ENCODE measurements around the gene RRAD. TPM values are rescaled to one million over a fixed set of nuclear protein-coding genes. Genes with fewer than 3 reads are reported as not detected.

RRAD gene
- total RNA-seq, 1 experiment from 2014 or later, result 2.8 TPM

- BruUV-seq (replicated peaks), result no TSS peak
- H3K9ac ChIP-seq (ENCODE audit: low read length), result no peak overlapping the region
- ChIA-PET CTCF (no interaction called here), POLR2A (ENCODE audit: unreplicated experiment) (no interaction called here)
- intact Hi-C loops (cut with micrococcal nuclease), result no loop called here
- H3K27me3 ChIP-seq (ENCODE audit: low read length), result no peaks in the 10 kb centered on the region
- H3K79me2 ChIP-seq (ENCODE audit: low read length), result no peaks in the 10 kb centered on the region
- H3K4me1 ChIP-seq (ENCODE audit: insufficient read depth, low read length), result no peaks in the 10 kb centered on the region
- no peak overlapping the region for H2AFZ ChIP-seq (ENCODE audit: low read length)
- H3K9me2 ChIP-seq (replicated peaks; ENCODE audit: low read length), result no peaks in the 10 kb centered on the region
- no peak overlapping the region for H3K27ac ChIP-seq (ENCODE audit: low read length)
- DNase-seq (no peak), ATAC-seq (no peak)
- H3F3A ChIP-seq (ENCODE audit: low read length, unreplicated experiment), result no peaks in the 10 kb centered on the region
- TF ChIP-seq, protein P1, sequence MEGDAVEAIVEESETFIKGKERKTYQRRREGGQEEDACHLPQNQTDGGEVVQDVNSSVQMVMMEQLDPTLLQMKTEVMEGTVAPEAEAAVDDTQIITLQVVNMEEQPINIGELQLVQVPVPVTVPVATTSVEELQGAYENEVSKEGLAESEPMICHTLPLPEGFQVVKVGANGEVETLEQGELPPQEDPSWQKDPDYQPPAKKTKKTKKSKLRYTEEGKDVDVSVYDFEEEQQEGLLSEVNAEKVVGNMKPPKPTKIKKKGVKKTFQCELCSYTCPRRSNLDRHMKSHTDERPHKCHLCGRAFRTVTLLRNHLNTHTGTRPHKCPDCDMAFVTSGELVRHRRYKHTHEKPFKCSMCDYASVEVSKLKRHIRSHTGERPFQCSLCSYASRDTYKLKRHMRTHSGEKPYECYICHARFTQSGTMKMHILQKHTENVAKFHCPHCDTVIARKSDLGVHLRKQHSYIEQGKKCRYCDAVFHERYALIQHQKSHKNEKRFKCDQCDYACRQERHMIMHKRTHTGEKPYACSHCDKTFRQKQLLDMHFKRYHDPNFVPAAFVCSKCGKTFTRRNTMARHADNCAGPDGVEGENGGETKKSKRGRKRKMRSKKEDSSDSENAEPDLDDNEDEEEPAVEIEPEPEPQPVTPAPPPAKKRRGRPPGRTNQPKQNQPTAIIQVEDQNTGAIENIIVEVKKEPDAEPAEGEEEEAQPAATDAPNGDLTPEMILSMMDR (conservative IDR thresholded peaks at IDR 0.05; ENCODE audit: low read depth, low read length), result no peak
- TF ChIP-seq EZH2 (IDR thresholded peaks at IDR 0.05; ENCODE audit: low read length, unreplicated experiment) (no peak), EZH2phosphoT487 (IDR thresholded peaks at IDR 0.05; ENCODE audit: borderline replicate concordance, low read length) (no peak)
- no peak overlapping the region for H3K4me2 ChIP-seq (ENCODE audit: low read length)
- no peaks in the 10 kb centered on the region for H3K9me3 ChIP-seq (ENCODE audit: low read length)
- no peaks in the 10 kb centered on the region for H4K20me1 ChIP-seq (ENCODE audit: low read length)
- no peaks in the 10 kb centered on the region for H3K36me3 ChIP-seq (ENCODE audit: low read depth, low read length)
- no peak overlapping the region for H3K4me3 ChIP-seq (ENCODE audit: low read length)
Observed at GRCh38 chr16:66905633-66906539, 19.4 kb downstream of the RRAD start.

DNA sequence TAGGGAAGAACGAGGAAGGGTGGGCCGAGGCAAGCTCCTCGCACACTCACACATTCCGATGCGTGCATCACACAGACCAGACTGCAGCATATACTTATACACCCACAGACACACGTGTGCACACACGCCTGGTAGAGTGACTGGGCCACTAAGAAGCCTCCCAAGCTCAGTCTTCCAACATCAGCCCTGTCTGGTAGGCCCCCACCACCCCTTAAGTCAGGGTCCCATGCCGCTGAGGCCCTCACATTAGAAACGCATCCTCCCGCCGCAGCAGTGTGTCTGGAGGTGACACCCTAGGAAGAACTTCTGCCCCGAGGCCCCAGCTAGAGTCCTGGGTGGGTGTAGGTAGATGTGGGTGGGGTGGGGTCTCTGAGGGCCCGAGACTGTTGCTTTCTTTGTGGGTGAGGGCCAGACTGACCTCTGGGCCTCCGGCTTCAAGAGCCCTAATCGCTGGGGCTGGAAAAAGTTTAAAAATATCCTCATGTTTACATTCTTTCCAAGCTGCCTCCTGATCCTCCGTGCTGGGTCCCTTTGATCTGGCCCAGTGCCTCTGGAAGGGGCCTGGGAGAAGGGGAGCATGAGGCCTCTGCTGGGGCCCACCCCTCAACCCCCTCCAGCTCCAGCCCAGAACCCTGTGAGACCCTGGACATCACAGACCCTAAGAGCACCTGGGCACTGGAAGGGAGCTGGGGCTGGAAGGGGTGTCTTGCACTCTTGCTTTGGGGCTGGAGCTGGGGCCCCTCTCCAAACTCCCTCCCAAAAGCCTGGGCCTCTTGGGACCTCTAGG, 20.3 kb downstream of the RRAD start:
- H3K4me1 ChIP-seq (ENCODE audit: insufficient read depth, low read length), result peaks cover 2% of the 10 kb centered on the region; the same call in 1 of the 2 replicates
- H3K9ac ChIP-seq (ENCODE audit: low read length), result no peak overlapping the region
- intact Hi-C loops (cut with micrococcal nuclease), result no loop called here
- H3K4me2 ChIP-seq (ENCODE audit: low read length), result no peak overlapping the region
- no peaks in the 10 kb centered on the region for H3K9me2 ChIP-seq (replicated peaks; ENCODE audit: low read length)
- no peaks in the 10 kb centered on the region for H3F3A ChIP-seq (ENCODE audit: low read length, unreplicated experiment)
- ChIA-PET POLR2A (ENCODE audit: unreplicated experiment) (no interaction called here), CTCF (no interaction called here)
- TF ChIP-seq, protein P1 (conservative IDR thresholded peaks at IDR 0.05; ENCODE audit: low read depth, low read length), result no peak
- TF ChIP-seq EZH2 (IDR thresholded peaks at IDR 0.05; ENCODE audit: low read length, unreplicated experiment), result no peak
- TF ChIP-seq EZH2phosphoT487 (IDR thresholded peaks at IDR 0.05; ENCODE audit: borderline replicate concordance, low read length), result no peak
- H3K4me3 ChIP-seq (ENCODE audit: low read length), result no peak overlapping the region
- no peaks in the 10 kb centered on the region for H4K20me1 ChIP-seq (ENCODE audit: low read length)
- no peaks in the 10 kb centered on the region for H3K36me3 ChIP-seq (ENCODE audit: low read depth, low read length)
- H2AFZ ChIP-seq (ENCODE audit: low read length), result no peak overlapping the region
- ATAC-seq (no peak), DNase-seq (no peak)
- BruUV-seq (replicated peaks), result no TSS peak
- H3K79me2 ChIP-seq (ENCODE audit: low read length), result no peaks in the 10 kb centered on the region
- H3K27ac ChIP-seq (ENCODE audit: low read length), result no peak overlapping the region
- no peaks in the 10 kb centered on the region for H3K27me3 ChIP-seq (ENCODE audit: low read length)
- no peaks in the 10 kb centered on the region for H3K9me3 ChIP-seq (ENCODE audit: low read length)
